ENCODE measurements around the gene NPAS3.

Gene NPAS3

GRCh38 chr14:33598582-33598981 is 659.9 kb downstream of the NPAS3 start:
- no peak for TF ChIP-seq CTCF (conservative IDR thresholded peaks at IDR 0.05; ENCODE audit: control insufficient read depth, insufficient read depth, low read depth, low read length)
- no peak overlapping the region for H3K4me3 ChIP-seq (ENCODE audit: control insufficient read depth, low read depth, low read length)
- DNase-seq (ENCODE audit: low read depth) = no peak

GRCh38 chr14:33602396-33602795 is 663.7 kb downstream of the NPAS3 start:
- H3K4me3 ChIP-seq (ENCODE audit: control insufficient read depth, low read depth, low read length) = no peak overlapping the region
- no peak for DNase-seq (ENCODE audit: low read depth)
- TF ChIP-seq CTCF (conservative IDR thresholded peaks at IDR 0.05; ENCODE audit: control insufficient read depth, insufficient read depth, low read depth, low read length) = no peak

- no peak for DNase-seq (ENCODE audit: low read depth)
- no peak for TF ChIP-seq CTCF (conservative IDR thresholded peaks at IDR 0.05; ENCODE audit: control insufficient read depth, insufficient read depth, low read depth, low read length)
- H3K4me3 ChIP-seq (ENCODE audit: control insufficient read depth, low read depth, low read length) = no peak overlapping the region
Measured at GRCh38 chr14:33606591-33606990, 667.9 kb downstream of the NPAS3 start.

- no peak overlapping the region for H3K4me3 ChIP-seq (ENCODE audit: control insufficient read depth, low read depth, low read length)
- no peak for DNase-seq (ENCODE audit: low read depth)
- TF ChIP-seq CTCF (conservative IDR thresholded peaks at IDR 0.05; ENCODE audit: control insufficient read depth, insufficient read depth, low read depth, low read length) = no peak
Measured at GRCh38 chr14:33609582-33609981, 670.9 kb downstream of the NPAS3 start.

- TF ChIP-seq CTCF (conservative IDR thresholded peaks at IDR 0.05; ENCODE audit: control insufficient read depth, insufficient read depth, low read depth, low read length) = no peak
- H3K4me3 ChIP-seq (ENCODE audit: control insufficient read depth, low read depth, low read length) = no peak overlapping the region
- no peak for DNase-seq (ENCODE audit: low read depth)
Measured at GRCh38 chr14:33610121-33610520, 671.4 kb downstream of the NPAS3 start.

- no peak for TF ChIP-seq CTCF (conservative IDR thresholded peaks at IDR 0.05; ENCODE audit: control insufficient read depth, insufficient read depth, low read depth, low read length)
- peak; percentile 35 for DNase-seq (ENCODE audit: low read depth)
- H3K4me3 ChIP-seq (ENCODE audit: control insufficient read depth, low read depth, low read length) = no peak overlapping the region
Measured at GRCh38 chr14:33611405-33612196, 672.9 kb downstream of the NPAS3 start.

GRCh38 chr14:33612197-33612505 is 673.5 kb downstream of the NPAS3 start:
- TF ChIP-seq CTCF (conservative IDR thresholded peaks at IDR 0.05; ENCODE audit: control insufficient read depth, insufficient read depth, low read depth, low read length) = no peak
- H3K4me3 ChIP-seq (ENCODE audit: control insufficient read depth, low read depth, low read length) = no peak overlapping the region
- DNase-seq (ENCODE audit: low read depth) = no peak

Measured in fibroblast of mammary gland (primary cell).